ENCODE results near the gene KRT33B. TPM values are rescaled to one million over a fixed set of nuclear protein-coding genes. Genes with fewer than 3 reads are reported as not detected.
"Not testable (repeated sequence)": the region's sequence is repeated elsewhere in the genome, so short reads cannot be mapped to it uniquely, and the experiment has no call there.

KRT33B gene
- total RNA-seq, 2 experiments from 2014 or later, result not detected

- ChIA-PET CTCF (ENCODE audit: unreplicated experiment) (no interaction called here), POLR2A (no interaction called here)
- no peak overlapping the region for H3K4me2 ChIP-seq (ENCODE audit: low read length)
- H2AFZ ChIP-seq (ENCODE audit: low read length), result no peak overlapping the region
- no peaks in the 10 kb centered on the region for H3K9me2 ChIP-seq (ENCODE audit: insufficient read depth, low read length)
- intact Hi-C loops (cut with micrococcal nuclease; ENCODE audit: unreplicated experiment), result no loop called here
- no peak overlapping the region for H3K4me3 ChIP-seq (ENCODE audit: low read depth, low read length, poor library complexity, severe bottlenecking)
- no peak for TF ChIP-seq EZH2phosphoT487 (IDR thresholded peaks at IDR 0.05; ENCODE audit: borderline replicate concordance, low read depth, low read length)
- no peak for TF ChIP-seq CTCF (conservative IDR thresholded peaks at IDR 0.05; ENCODE audit: low read length)
- DNase-seq (ENCODE audit: low spot score), result no peak
- peaks cover 9% of the 10 kb centered on the region; the same call in 1 of the 2 replicates for H3K9me3 ChIP-seq (ENCODE audit: low read length)
- no peaks in the 10 kb centered on the region for H3K36me3 ChIP-seq (ENCODE audit: insufficient read depth, low read length)
- no TSS peak for BruUV-seq (replicated peaks)
- no peaks in the 10 kb centered on the region for H4K20me1 ChIP-seq (ENCODE audit: insufficient read depth, low read length)
- no peak overlapping the region for H3K27ac ChIP-seq (ENCODE audit: low read depth, low read length, poor library complexity, severe bottlenecking)
- no peaks in the 10 kb centered on the region for H3K79me2 ChIP-seq (ENCODE audit: insufficient read depth, low read depth, low read length)
- H3K4me1 ChIP-seq (ENCODE audit: insufficient read depth, low read length, poor library complexity, severe bottlenecking), result no peaks in the 10 kb centered on the region
Observed at GRCh38 chr17:41382394-41382793, 12.8 kb upstream of the KRT33B start.

GRCh38 chr17:41381943-41382342 lies 12.3 kb upstream of the KRT33B start, which contains the start of gene KRT34:
Gene KRT34 (minus strand): TSS chr17:41382306. CDS start chr17:41382246, 60 bp downstream.
- intact Hi-C loops (cut with micrococcal nuclease; ENCODE audit: unreplicated experiment); H3K36me3 ChIP-seq (ENCODE audit: insufficient read depth, low read length); POLR2A ChIA-PET; H3K79me2 ChIP-seq (ENCODE audit: insufficient read depth, low read depth, low read length); H3K4me1 ChIP-seq (ENCODE audit: insufficient read depth, low read length, poor library complexity, severe bottlenecking); H2AFZ ChIP-seq (ENCODE audit: low read length); H3K4me2 ChIP-seq (ENCODE audit: low read length); H3K27ac ChIP-seq (ENCODE audit: low read depth, low read length, poor library complexity, severe bottlenecking); H3K9me2 ChIP-seq (ENCODE audit: insufficient read depth, low read length); H4K20me1 ChIP-seq (ENCODE audit: insufficient read depth, low read length); CTCF ChIA-PET (ENCODE audit: unreplicated experiment); H3K4me3 ChIP-seq (ENCODE audit: low read depth, low read length, poor library complexity, severe bottlenecking); DNase-seq (ENCODE audit: low spot score); BruUV-seq (replicated peaks); H3K9me3 ChIP-seq (ENCODE audit: low read length): not testable (repeated sequence)

- intact Hi-C loops (cut with micrococcal nuclease; ENCODE audit: unreplicated experiment); POLR2A ChIA-PET; H3K36me3 ChIP-seq (ENCODE audit: insufficient read depth, low read length); BruUV-seq (replicated peaks); H2AFZ ChIP-seq (ENCODE audit: low read length); H3K9me2 ChIP-seq (ENCODE audit: insufficient read depth, low read length); DNase-seq (ENCODE audit: low spot score); H3K79me2 ChIP-seq (ENCODE audit: insufficient read depth, low read depth, low read length); H3K27ac ChIP-seq (ENCODE audit: low read depth, low read length, poor library complexity, severe bottlenecking); H3K4me1 ChIP-seq (ENCODE audit: insufficient read depth, low read length, poor library complexity, severe bottlenecking); H3K9me3 ChIP-seq (ENCODE audit: low read length); H3K4me2 ChIP-seq (ENCODE audit: low read length); H3K4me3 ChIP-seq (ENCODE audit: low read depth, low read length, poor library complexity, severe bottlenecking); H4K20me1 ChIP-seq (ENCODE audit: insufficient read depth, low read length): not testable (repeated sequence)
- CTCF ChIA-PET (ENCODE audit: unreplicated experiment), result interaction anchor here (0.6 kb wide), 1 partner anchor 204 kb away, joined by 4 read pairs; no protein-coding TSS in a partner anchor
Observed at GRCh38 chr17:41380091-41380490, 10.5 kb upstream of the KRT33B start.

GRCh38 chr17:41377546-41377945 lies 7.9 kb upstream of the KRT33B start:
- POLR2A ChIA-PET, result interaction anchor here (0.8 kb wide), 1 partner anchor 11 kb away, joined by 3 read pairs; no protein-coding TSS in a partner anchor
- CTCF ChIA-PET (ENCODE audit: unreplicated experiment), result no interaction called here
- DNase-seq (ENCODE audit: low spot score), result no peak
- no TSS peak for BruUV-seq (replicated peaks)
- Histone ChIP-seq H3K27ac (ENCODE audit: low read depth, low read length, poor library complexity, severe bottlenecking) (no peak overlapping the region), H3K4me2 (ENCODE audit: low read length) (no peak overlapping the region), H4K20me1 (ENCODE audit: insufficient read depth, low read length) (no peaks in the 10 kb centered on the region), H3K36me3 (ENCODE audit: insufficient read depth, low read length) (no peaks in the 10 kb centered on the region), H3K4me1 (ENCODE audit: insufficient read depth, low read length, poor library complexity, severe bottlenecking) (no peaks in the 10 kb centered on the region), H3K4me3 (ENCODE audit: low read depth, low read length, poor library complexity, severe bottlenecking) (no peak overlapping the region), H3K79me2 (ENCODE audit: insufficient read depth, low read depth, low read length) (no peaks in the 10 kb centered on the region), H3K9me2 (ENCODE audit: insufficient read depth, low read length) (no peaks in the 10 kb centered on the region), H3K9me3 (ENCODE audit: low read length) (no peaks in the 10 kb centered on the region), H2AFZ (ENCODE audit: low read length) (no peak overlapping the region)
- intact Hi-C loops (cut with micrococcal nuclease; ENCODE audit: unreplicated experiment), result no loop called here
- no peak for TF ChIP-seq EZH2phosphoT487 (IDR thresholded peaks at IDR 0.05; ENCODE audit: borderline replicate concordance, low read depth, low read length)
- no peak for TF ChIP-seq CTCF (conservative IDR thresholded peaks at IDR 0.05; ENCODE audit: low read length)

Data from OCI-LY7 (cell line).